HG03432 (cell line): ENCODE data around the gene PTPRZ1.

Experiments
- ATAC-seq: cut with Tn5 transposase; IDR thresholded peaks from one replicate; pipeline ENCODE4 v1.9.1; 2021; ENCODE audit warnings: mild to moderate bottlenecking, moderate library complexity; ENCODE audit not compliant: unreplicated experiment

Gene PTPRZ1

GRCh38 chr7:122038904-122039303, 165.9 kb downstream of the PTPRZ1 start:
- peak; percentile 45 for ATAC-seq

GRCh38 chr7:122040147-122040546, 167.2 kb downstream of the PTPRZ1 start:
- ATAC-seq = no peak

DNA sequence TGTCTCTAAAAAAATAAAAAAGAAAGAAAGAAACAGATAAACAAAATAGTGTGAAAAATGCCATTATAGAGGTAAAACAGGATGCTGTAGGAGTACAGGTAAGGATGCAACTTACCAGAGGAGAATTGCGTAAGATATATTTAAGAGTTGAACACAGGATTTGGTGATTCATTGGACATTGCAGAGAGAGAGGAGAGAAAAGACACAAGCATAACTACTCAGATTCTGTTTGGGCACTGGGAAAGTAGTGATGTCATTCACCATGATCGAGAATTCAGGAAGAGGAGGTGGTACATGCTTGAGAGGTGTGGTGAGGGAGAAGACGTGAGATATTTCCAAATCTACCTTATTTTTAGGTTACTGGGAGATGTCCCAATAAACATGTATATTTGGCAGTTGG, 173.4 kb downstream of the PTPRZ1 start:
- ATAC-seq = no peak

- ATAC-seq = no peak
Measured at GRCh38 chr7:122054393-122054792, 181.4 kb downstream of the PTPRZ1 start.

DNA sequence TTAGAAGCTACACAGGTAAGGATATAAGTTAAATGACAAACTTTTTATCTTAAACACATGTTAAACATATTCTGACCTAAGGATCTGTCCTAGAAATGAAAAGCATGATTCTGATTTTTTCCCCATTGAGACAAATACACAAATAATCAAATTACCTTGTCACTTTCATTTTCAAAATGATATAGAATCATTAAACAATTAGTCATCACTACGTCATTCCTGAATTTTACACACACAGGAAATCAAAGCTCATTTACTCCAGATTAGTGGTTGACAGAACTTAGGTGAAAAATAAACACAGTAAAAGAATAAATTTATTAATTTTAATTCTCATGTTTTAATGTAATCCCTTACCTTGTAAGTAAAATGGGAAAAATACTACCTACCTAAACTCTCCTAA, 182.1 kb downstream of the PTPRZ1 start:
- no peak for ATAC-seq

- no peak for ATAC-seq
Measured at GRCh38 chr7:122056977-122057376, 184.0 kb downstream of the PTPRZ1 start.

GRCh38 chr7:122059542-122059941, 186.6 kb downstream of the PTPRZ1 start:
- ATAC-seq = no peak

DNA sequence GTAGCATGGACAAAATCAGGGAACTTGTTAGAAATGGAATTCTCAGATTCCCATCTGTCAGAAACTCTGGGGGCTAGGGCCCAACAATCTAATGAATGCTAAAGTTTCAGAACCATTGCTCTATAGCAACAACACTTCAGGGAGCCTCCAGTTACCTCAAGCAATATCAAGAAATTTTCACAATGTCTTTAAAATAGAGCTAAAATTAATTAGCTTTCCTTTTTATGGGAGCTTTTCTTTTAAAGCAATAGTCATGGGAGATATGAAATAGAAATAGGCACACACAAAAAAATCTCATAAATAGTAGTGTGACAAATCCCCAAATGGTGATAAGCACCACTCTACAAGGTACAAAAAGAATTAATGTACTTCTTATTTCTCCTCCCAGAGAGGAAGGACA, 190.2 kb downstream of the PTPRZ1 start:
- no peak for ATAC-seq

DNA sequence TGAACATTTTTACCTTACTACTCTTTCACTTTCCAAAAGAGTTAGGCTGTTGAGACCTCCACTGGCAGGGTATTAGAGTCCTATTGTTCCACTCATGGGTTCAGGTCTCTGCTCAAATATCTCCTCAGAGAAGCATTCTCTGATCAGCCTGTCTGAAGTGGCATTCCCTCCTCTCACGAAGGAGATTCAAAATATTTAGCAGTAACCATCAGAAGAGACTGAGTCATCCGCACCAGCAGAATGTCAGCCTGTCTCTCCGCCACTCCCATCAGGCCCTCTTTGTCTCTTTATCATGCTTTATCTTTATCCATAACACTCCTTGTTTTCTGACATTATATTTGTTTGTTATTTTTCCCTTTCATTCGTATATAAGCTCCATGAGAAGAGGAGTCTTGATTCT, 192.0 kb downstream of the PTPRZ1 start:
- no peak for ATAC-seq

- no peak for ATAC-seq
Measured at GRCh38 chr7:122067077-122067476, 194.1 kb downstream of the PTPRZ1 start.

DNA sequence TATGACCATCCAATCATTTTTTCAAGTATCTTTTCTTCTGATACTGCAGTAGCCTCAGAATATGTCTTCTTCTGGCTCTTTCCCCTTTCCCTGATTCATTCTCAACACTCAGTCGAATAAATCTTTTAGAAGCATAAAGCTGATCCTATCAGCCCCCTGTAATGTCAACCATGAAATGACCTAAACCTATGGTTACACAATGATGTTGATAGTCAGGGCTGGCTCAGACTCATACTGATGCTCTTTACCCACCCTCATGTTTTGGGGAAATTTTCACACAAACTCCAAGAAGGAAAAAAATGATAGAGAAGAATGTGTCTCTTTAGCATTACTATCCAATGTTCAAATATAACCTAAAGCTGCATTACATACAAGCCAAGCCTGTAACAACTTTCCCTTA, 195.1 kb downstream of the PTPRZ1 start:
- ATAC-seq = no peak

DNA sequence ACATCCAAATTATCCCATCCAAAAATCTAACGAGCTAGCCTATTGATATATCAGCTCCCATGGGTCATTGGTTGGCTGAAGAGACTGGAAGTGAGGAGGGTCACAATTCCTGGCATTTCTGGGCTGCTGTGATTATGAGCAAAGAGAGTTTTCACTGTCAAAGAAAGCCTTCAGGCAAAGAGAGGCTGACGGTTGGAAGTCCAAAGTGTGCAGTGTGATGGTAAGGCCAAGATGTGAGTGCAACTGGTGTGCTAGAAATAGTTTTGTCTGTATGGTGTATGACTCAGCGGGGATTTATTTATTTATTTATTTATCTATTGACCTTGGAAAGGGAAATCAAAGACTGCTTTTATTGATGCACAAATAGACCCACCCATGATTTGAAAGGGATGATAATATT, 196.0 kb downstream of the PTPRZ1 start:
- no peak for ATAC-seq

DNA sequence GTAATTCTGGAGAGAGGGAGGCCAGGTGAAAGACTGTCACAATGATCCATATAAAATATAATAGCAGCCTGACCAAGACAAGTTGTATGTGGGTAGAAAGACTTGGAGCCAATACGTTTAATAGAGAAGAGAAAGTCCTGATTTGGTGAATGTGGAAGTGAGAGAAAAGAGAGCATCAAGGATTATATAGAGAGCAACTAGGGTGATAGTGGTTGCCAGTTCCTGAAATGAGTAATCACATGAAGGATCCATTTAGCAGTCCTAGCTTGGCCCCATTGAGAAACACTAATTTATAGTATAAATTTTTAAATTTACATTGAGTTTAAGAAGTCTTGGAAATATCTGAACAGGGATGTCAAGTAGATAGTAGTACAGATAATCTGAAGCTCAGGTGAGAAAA, 197.1 kb downstream of the PTPRZ1 start:
- ATAC-seq = no peak

- ATAC-seq = no peak
Measured at GRCh38 chr7:122070834-122071233, 197.9 kb downstream of the PTPRZ1 start.

DNA sequence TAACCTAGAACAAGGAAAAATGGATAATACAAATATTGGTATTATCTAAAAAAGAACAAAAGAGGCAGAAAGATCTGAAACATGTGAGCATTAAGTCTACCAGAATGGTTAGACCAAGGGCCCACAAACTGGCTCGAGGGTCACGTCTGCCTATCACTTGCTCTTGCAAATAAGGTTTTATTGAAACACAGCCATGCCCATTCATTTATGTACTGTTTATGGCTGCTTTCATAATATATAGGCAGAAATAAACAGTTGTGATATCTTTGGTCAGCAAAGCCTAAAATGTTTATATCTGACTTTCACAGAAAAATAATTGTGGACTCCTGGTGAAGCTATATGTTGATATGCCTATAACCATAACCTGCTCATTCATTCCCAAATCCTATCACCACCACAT, 199.3 kb downstream of the PTPRZ1 start:
- no peak for ATAC-seq

DNA sequence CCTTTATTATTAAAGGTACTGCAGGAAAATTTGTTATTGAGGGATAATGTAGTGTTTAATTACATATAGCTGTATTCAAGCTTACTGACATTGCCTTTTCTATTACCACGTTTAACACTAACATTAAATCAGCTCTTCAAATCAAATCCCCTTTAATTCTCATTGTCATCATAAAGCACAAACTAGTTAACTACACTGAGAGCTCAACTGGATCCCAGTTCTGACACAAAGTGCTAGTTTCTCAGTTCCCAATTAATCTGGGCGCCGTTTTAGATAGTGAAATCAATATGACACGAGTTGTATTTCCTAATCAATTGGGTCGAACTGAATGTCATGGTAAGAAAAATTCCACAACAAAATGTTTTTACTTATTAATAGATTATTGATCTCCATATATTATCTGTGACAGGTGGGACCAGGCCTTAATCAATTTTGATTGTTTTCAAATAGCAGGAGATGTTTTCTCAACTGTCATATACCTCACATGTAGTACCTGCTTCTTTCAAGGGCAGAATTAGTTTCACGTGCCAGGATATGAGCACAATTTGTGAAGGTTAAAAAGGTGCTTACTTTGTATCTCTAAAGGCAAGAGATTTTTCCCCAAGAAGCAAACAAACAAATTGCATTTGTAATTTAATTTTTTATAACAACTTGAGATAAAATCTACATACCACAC, 200.1 kb downstream of the PTPRZ1 start:
- no peak for ATAC-seq

DNA sequence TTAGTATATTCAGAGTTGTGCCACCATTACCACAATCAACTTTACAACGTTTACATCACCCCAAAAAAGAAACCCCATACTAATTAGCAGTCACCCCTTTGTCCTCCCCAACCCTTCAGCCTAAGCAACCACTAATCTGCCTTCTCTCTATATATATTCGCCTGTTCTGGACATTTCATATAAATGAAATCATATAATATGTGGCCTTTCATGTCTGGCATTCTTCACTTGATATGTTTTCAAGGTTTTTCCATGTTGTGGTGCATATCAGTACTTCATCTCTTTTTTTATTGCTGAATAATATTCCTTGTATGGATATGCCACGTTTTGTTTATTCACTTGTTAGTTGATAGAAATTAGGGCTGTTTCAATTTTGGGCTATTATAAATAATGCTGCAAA, 200.7 kb downstream of the PTPRZ1 start:
- ATAC-seq = no peak

GRCh38 chr7:122082160-122082559, 209.2 kb downstream of the PTPRZ1 start:
- ATAC-seq = no peak

GRCh38 chr7:122082670-122083069, 209.7 kb downstream of the PTPRZ1 start:
- no peak for ATAC-seq

DNA sequence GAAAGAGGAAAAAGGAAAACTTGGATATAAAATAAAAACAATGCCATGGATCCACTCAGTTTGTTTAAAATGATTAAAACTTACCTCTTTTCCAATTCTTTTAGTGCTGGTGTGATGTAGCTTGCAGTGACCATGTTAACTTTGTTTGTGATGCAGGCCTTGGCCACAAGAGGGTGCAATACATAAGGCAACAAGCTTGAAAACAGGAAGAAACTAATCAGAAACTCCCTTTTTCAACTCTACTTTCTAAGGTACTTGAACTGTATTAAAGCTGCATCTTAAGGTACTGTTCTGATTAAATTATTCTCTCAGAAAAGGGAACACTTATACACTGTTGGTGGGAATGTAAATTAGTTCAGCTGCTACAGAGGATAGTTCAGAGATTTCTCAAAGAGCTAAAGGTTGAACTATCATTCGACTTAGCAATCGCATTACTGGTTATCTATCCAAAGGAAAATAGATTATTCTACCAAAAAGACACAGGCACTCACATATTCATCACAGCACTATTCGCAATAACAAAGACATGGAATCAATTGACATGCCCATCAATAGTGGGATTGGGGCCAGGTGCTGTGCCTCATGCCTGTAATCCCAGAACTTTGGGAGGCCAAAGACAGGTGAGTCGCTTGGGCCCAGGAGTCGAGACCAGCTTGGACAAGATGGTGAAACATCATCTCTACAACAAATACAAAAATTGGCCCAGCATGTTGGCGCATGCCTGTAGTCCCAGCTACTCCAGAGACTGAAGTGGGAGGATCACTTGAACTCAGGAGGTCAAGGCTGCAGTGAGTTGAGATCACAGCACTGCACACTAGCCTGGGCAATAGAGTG, 220.2 kb downstream of the PTPRZ1 start:
- peak; percentile 96 for ATAC-seq

- ATAC-seq = no peak
Measured at GRCh38 chr7:122094549-122094948, 221.6 kb downstream of the PTPRZ1 start.

GRCh38 chr7:122095642-122096041, 222.7 kb downstream of the PTPRZ1 start:
- no peak for ATAC-seq
